ENCODE measurements around the gene SLC48A1.

- TF ChIP-seq CTCF (IDR thresholded peaks at IDR 0.05 in 2 of 3, conservative IDR thresholded peaks at IDR 0.05 in 1 of 3; ENCODE audit: borderline replicate concordance in 1 of 3, insufficient read depth in 1 of 3, low read depth in 2 of 3, low read length in 2 of 3) (no peak), ATF3 (IDR thresholded peaks at IDR 0.05) (no peak), YY1 (IDR thresholded peaks at IDR 0.05; ENCODE audit: extremely low read depth, insufficient replicate concordance, low read depth, low read length) (no peak), ZFX (IDR thresholded peaks at IDR 0.05) (no peak), RAD21 (IDR thresholded peaks at IDR 0.05; ENCODE audit: low read depth) (no peak), SIN3A (IDR thresholded peaks at IDR 0.05; ENCODE audit: low read depth) (peak; percentile 12; the same call in 1 of the 2 replicates), POLR2A (IDR thresholded peaks at IDR 0.05; ENCODE audit: borderline replicate concordance, extremely low read depth, insufficient read depth, insufficient read length) (no peak), EZH2 (IDR thresholded peaks at IDR 0.05) (no peak), CEBPB (IDR thresholded peaks at IDR 0.05; ENCODE audit: low read depth) (no peak), POLR2AphosphoS5 (IDR thresholded peaks at IDR 0.05; ENCODE audit: low read depth, low read length) (no peak)
- TF ChIP-seq, protein P1, sequence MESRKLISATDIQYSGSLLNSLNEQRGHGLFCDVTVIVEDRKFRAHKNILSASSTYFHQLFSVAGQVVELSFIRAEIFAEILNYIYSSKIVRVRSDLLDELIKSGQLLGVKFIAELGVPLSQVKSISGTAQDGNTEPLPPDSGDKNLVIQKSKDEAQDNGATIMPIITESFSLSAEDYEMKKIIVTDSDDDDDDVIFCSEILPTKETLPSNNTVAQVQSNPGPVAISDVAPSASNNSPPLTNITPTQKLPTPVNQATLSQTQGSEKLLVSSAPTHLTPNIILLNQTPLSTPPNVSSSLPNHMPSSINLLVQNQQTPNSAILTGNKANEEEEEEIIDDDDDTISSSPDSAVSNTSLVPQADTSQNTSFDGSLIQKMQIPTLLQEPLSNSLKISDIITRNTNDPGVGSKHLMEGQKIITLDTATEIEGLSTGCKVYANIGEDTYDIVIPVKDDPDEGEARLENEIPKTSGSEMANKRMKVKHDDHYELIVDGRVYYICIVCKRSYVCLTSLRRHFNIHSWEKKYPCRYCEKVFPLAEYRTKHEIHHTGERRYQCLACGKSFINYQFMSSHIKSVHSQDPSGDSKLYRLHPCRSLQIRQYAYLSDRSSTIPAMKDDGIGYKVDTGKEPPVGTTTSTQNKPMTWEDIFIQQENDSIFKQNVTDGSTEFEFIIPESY (IDR thresholded peaks at IDR 0.05; ENCODE audit: extremely low read depth, insufficient replicate concordance, low read length): no peak
- TF ChIP-seq, protein P2, sequence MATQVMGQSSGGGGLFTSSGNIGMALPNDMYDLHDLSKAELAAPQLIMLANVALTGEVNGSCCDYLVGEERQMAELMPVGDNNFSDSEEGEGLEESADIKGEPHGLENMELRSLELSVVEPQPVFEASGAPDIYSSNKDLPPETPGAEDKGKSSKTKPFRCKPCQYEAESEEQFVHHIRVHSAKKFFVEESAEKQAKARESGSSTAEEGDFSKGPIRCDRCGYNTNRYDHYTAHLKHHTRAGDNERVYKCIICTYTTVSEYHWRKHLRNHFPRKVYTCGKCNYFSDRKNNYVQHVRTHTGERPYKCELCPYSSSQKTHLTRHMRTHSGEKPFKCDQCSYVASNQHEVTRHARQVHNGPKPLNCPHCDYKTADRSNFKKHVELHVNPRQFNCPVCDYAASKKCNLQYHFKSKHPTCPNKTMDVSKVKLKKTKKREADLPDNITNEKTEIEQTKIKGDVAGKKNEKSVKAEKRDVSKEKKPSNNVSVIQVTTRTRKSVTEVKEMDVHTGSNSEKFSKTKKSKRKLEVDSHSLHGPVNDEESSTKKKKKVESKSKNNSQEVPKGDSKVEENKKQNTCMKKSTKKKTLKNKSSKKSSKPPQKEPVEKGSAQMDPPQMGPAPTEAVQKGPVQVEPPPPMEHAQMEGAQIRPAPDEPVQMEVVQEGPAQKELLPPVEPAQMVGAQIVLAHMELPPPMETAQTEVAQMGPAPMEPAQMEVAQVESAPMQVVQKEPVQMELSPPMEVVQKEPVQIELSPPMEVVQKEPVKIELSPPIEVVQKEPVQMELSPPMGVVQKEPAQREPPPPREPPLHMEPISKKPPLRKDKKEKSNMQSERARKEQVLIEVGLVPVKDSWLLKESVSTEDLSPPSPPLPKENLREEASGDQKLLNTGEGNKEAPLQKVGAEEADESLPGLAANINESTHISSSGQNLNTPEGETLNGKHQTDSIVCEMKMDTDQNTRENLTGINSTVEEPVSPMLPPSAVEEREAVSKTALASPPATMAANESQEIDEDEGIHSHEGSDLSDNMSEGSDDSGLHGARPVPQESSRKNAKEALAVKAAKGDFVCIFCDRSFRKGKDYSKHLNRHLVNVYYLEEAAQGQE (IDR thresholded peaks at IDR 0.05; ENCODE audit: low read depth): no peak
Measured at GRCh38 chr12:47772094-47772660, 861 bp upstream of the SLC48A1 start.
